Neural cell (in vitro differentiated cells): ENCODE results near the gene BTF3L4. TPM values are rescaled to one million over a fixed set of nuclear protein-coding genes. Genes with fewer than 3 reads are reported as not detected.
"Not testable (repeated sequence)": the region's sequence is repeated elsewhere in the genome, so short reads cannot be mapped to it uniquely, and the experiment has no call there.

Source experiments
- H2AFZ ChIP-seq: fragments of 200-600, 300-800 bp; sonication (generic), shearing (Covaris generic); 2 replicates; pipeline ENCODE4 v1.6.0; 2014; ENCODE audit warnings: low read depth, mild to moderate bottlenecking, antibody characterized with exemption, low read length, moderate library complexity
- H3F3A ChIP-seq: fragments of 200-600 bp; shearing (Covaris generic); 2 replicates; pipeline ENCODE4 v1.6.1; 2016; ENCODE audit warnings: mild to moderate bottlenecking, moderate library complexity, mixed read lengths, antibody characterized with exemption, low read length; ENCODE audit not compliant: insufficient read depth, poor library complexity, severe bottlenecking
- H3K27ac ChIP-seq: fragments of 200-600, 300-800 bp; sonication (generic), shearing (Covaris generic); 2 replicates; pipeline ENCODE4 v1.5.1; 2014; ENCODE audit warnings: mild to moderate bottlenecking, low read length, moderate library complexity
- H3K27me3 ChIP-seq: fragments of 300-800, 200-600 bp; sonication (generic), shearing (Covaris generic); 2 replicates; pipeline ENCODE4 v1.6.0; 2014; ENCODE audit warnings: mild to moderate bottlenecking, low read depth, low read length, moderate library complexity; ENCODE audit not compliant: insufficient read depth
- H3K36me3 ChIP-seq: fragments of 300-800, 200-600 bp; sonication (generic), shearing (Covaris generic); 2 replicates; pipeline ENCODE4 v1.5.1; 2014; ENCODE audit warnings: mild to moderate bottlenecking, antibody characterized with exemption, low read length, moderate library complexity; ENCODE audit not compliant: insufficient read depth
- H3K4me2 ChIP-seq: fragments of 300-800, 200-600 bp; sonication (generic), shearing (Covaris generic); 2 replicates; pipeline ENCODE4 v1.6.0; 2014; ENCODE audit warnings: mild to moderate bottlenecking, low read length
- H3K4me3 ChIP-seq: fragments of 300-800, 200-600 bp; sonication (generic), shearing (Covaris generic); 2 replicates; pipeline ENCODE4 v1.5.1; 2014; ENCODE audit warnings: mild to moderate bottlenecking, low read length, moderate library complexity
- H3K79me2 ChIP-seq: fragments of 200-600 bp; shearing (Covaris generic); replicated peaks from 2 replicates; pipeline ENCODE4 v1.6.0; 2014; ENCODE audit warnings: mild to moderate bottlenecking, low read length, moderate library complexity; ENCODE audit not compliant: insufficient read depth
- H3K9ac ChIP-seq: fragments of 300-800, 200-600 bp; sonication (generic), shearing (Covaris generic); 2 replicates; pipeline ENCODE4 v1.6.1; 2016; ENCODE audit warnings: mild to moderate bottlenecking, low read length, mixed read lengths
- H3K9me2 ChIP-seq: fragments of 200-600 bp; shearing (Covaris generic); 2 replicates; pipeline ENCODE4 v1.6.1; 2016; ENCODE audit warnings: mild to moderate bottlenecking, low read length, mixed read lengths; ENCODE audit not compliant: insufficient read depth
- H3K9me3 ChIP-seq: fragments of 200-600, 300-800 bp; sonication (generic), shearing (Covaris generic); 2 replicates; pipeline ENCODE4 v1.6.1; 2016; ENCODE audit warnings: mild to moderate bottlenecking, mixed run types, low read length, moderate library complexity, mixed read lengths
- H4K20me1 ChIP-seq: fragments of 200-600 bp; shearing (Covaris generic); 2 replicates; pipeline ENCODE4 v1.6.1; 2016; ENCODE audit warnings: mild to moderate bottlenecking, mixed run types; ENCODE audit not compliant: insufficient read depth
- EP300 ChIP-seq: fragments of 450-650 bp; conservative IDR thresholded peaks from 2 replicates; pipeline ENCODE4 v1.6.1; 2014; ENCODE audit warnings: antibody characterized with exemption, mild to moderate bottlenecking, moderate library complexity; ENCODE audit not compliant: poor library complexity, severe bottlenecking
- EZH2 ChIP-seq: fragments of 200-600, 300-800 bp; shearing (Covaris generic), sonication (generic); IDR thresholded peaks from 2 replicates; pipeline ENCODE4 v1.6.1; 2014; ENCODE audit warnings: antibody characterized with exemption, low read length, borderline replicate concordance, mild to moderate bottlenecking; ENCODE audit not compliant: insufficient read depth, poor library complexity, severe bottlenecking
- MXI1 ChIP-seq: fragments of 450-650 bp; conservative IDR thresholded peaks from 2 replicates; pipeline ENCODE4 v1.6.1; 2014; ENCODE audit warnings: antibody characterized with exemption, mild to moderate bottlenecking; ENCODE audit not compliant: poor library complexity, severe bottlenecking
- POLR2AphosphoS5 ChIP-seq: IDR thresholded peaks from 2 replicates; pipeline ENCODE4 v1.6.1; 2012
- RAD21 ChIP-seq: fragments of 450-650 bp; conservative IDR thresholded peaks from 2 replicates; pipeline ENCODE4 v1.6.1; 2014; ENCODE audit warnings: antibody characterized with exemption, mild to moderate bottlenecking, moderate library complexity
- SMC3 ChIP-seq: fragments of 450-650 bp; conservative IDR thresholded peaks from 2 replicates; pipeline ENCODE4 v1.6.1; 2014; ENCODE audit warnings: antibody characterized with exemption, mild to moderate bottlenecking, moderate library complexity; ENCODE audit not compliant: poor library complexity
- TAF1 ChIP-seq: IDR thresholded peaks from 2 replicates; pipeline ENCODE4 v1.6.1; 2012; ENCODE audit warnings: low read depth
- polyA plus RNA-seq: library from polyadenylated mRNA; depleted of rRNA; stranded (reverse); fragments of >200 nt; gene quantifications from 2 replicates; pipeline ENCODE4 v1.2.3, GENCODE V29; 2014
- TF ChIP-seq, protein P1 (sequence below): IDR thresholded peaks from 2 replicates; pipeline ENCODE4 v1.6.1; 2012; ENCODE audit warnings: borderline replicate concordance
- TF ChIP-seq, protein P2 (sequence below): fragments of 450-650 bp; IDR thresholded peaks from 2 replicates; pipeline ENCODE4 v1.5.1; 2014; ENCODE audit warnings: antibody characterized with exemption, mild to moderate bottlenecking, moderate library complexity; ENCODE audit not compliant: poor library complexity, severe bottlenecking

Gene BTF3L4
- polyA plus RNA-seq, 1 donor from 2014 or later: 355 TPM

DNA sequence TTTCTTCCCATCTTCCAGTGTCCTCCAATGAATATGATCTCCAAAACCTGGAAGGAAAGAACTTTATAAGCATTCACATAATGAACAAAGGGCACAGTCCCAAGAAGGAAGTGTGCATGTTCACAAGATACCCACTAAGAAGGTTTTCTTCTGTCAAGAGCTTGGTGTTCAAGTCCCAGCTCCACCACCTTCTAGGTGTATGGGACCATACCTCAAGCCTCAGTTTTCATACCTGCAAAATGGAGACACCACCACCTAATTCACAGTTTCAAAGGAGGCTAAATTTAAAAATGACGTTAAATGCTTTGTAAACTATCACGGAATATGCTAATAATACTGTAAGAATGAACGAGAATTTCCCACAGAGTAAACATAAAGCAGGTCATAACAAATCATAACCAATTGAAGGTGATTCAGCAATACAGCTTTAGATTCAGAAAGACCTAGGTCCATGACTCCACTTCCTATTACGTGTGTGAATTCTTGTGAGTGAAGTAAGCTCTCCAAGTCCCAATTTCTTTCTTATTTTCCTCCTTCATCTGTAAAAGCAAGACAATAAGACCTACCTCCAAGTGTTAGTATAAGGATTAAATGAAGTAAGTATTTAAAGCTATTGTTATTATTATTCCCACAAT lies 14.4 kb upstream of the BTF3L4 start:
- Histone ChIP-seq H3F3A (no peaks in the 10 kb centered on the region), H3K9me2 (no peaks in the 10 kb centered on the region), H3K79me2 (peaks cover 5% of the 10 kb centered on the region), H4K20me1 (no peaks in the 10 kb centered on the region), H3K27me3 (no peaks in the 10 kb centered on the region), H3K9ac (no peak overlapping the region), H3K36me3 (no peaks in the 10 kb centered on the region), H3K27ac (no peak overlapping the region), H3K4me2 (no peak overlapping the region), H2AFZ (no peak overlapping the region), H3K4me3 (no peak overlapping the region), H3K9me3 (no peaks in the 10 kb centered on the region)
- no peak for TF ChIP-seq SMC3

DNA sequence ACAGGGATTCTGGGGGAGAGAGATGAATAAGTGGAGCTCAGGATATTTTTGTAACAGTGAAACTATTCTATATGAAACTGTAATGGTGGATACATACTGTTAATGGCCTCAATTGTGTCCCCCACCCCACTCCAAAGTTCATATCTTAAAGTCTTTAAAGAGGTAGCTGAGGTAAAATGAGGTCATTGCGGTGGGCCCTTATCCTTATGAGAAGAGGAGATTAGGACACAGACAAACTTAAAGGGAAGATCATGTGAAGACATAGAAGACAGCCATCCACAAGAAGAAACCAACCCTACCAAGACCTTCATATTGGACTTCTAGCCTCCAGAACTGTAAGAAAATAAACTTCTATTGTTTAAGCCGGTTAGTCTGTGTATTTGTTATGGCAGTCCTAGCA lies 10.9 kb upstream of the BTF3L4 start:
- Histone ChIP-seq H4K20me1 (no peaks in the 10 kb centered on the region), H3K9me3 (no peaks in the 10 kb centered on the region), H3K27ac (no peak overlapping the region), H3K9me2 (no peaks in the 10 kb centered on the region), H3K36me3 (no peaks in the 10 kb centered on the region), H3K79me2 (peaks cover 18% of the 10 kb centered on the region), H3K27me3 (no peaks in the 10 kb centered on the region), H3K4me2 (no peak overlapping the region), H3F3A (no peaks in the 10 kb centered on the region), H3K9ac (no peak overlapping the region), H2AFZ (no peak overlapping the region), H3K4me3 (no peak overlapping the region)
- TF ChIP-seq, protein P1, sequence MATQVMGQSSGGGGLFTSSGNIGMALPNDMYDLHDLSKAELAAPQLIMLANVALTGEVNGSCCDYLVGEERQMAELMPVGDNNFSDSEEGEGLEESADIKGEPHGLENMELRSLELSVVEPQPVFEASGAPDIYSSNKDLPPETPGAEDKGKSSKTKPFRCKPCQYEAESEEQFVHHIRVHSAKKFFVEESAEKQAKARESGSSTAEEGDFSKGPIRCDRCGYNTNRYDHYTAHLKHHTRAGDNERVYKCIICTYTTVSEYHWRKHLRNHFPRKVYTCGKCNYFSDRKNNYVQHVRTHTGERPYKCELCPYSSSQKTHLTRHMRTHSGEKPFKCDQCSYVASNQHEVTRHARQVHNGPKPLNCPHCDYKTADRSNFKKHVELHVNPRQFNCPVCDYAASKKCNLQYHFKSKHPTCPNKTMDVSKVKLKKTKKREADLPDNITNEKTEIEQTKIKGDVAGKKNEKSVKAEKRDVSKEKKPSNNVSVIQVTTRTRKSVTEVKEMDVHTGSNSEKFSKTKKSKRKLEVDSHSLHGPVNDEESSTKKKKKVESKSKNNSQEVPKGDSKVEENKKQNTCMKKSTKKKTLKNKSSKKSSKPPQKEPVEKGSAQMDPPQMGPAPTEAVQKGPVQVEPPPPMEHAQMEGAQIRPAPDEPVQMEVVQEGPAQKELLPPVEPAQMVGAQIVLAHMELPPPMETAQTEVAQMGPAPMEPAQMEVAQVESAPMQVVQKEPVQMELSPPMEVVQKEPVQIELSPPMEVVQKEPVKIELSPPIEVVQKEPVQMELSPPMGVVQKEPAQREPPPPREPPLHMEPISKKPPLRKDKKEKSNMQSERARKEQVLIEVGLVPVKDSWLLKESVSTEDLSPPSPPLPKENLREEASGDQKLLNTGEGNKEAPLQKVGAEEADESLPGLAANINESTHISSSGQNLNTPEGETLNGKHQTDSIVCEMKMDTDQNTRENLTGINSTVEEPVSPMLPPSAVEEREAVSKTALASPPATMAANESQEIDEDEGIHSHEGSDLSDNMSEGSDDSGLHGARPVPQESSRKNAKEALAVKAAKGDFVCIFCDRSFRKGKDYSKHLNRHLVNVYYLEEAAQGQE: no peak
- TF ChIP-seq POLR2AphosphoS5: no peak
- no peak for TF ChIP-seq SMC3
- no peak for TF ChIP-seq EZH2
- TF ChIP-seq MXI1: no peak
- no peak for TF ChIP-seq RAD21
- TF ChIP-seq TAF1: no peak
- TF ChIP-seq, protein P2, sequence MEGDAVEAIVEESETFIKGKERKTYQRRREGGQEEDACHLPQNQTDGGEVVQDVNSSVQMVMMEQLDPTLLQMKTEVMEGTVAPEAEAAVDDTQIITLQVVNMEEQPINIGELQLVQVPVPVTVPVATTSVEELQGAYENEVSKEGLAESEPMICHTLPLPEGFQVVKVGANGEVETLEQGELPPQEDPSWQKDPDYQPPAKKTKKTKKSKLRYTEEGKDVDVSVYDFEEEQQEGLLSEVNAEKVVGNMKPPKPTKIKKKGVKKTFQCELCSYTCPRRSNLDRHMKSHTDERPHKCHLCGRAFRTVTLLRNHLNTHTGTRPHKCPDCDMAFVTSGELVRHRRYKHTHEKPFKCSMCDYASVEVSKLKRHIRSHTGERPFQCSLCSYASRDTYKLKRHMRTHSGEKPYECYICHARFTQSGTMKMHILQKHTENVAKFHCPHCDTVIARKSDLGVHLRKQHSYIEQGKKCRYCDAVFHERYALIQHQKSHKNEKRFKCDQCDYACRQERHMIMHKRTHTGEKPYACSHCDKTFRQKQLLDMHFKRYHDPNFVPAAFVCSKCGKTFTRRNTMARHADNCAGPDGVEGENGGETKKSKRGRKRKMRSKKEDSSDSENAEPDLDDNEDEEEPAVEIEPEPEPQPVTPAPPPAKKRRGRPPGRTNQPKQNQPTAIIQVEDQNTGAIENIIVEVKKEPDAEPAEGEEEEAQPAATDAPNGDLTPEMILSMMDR: no peak
- TF ChIP-seq EP300: no peak

DNA sequence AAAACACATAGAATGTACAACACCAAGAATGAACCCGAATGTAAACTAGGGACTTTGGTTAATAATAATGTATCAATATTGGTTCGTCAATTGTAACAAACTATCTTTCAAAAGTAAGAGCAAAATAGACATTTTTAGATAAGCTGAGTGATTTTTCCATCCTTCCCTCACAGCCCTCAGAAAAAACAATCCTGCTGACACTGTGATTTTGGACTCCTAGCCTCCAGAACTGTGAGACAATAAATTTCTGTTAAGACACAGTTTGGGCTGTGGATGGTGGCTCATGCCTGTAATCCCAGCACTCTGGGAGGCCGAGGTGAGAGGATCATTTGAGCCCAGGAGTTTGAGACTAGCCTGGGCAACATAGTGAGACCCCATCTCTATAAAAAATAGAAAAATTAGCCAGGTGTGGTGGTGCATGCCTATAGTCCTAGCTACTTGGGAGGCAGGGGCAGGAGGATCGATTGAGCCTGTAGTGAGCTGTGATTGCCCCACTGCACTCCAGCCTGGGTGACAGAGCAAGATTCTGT lies 10.4 kb upstream of the BTF3L4 start:
- H3K27ac ChIP-seq, H3K36me3 ChIP-seq, H2AFZ ChIP-seq, H3K9me2 ChIP-seq, H4K20me1 ChIP-seq, H3K9me3 ChIP-seq, H3K4me2 ChIP-seq, H3K4me3 ChIP-seq, H3K9ac ChIP-seq, H3K27me3 ChIP-seq, H3F3A ChIP-seq: not testable (repeated sequence)
- peaks cover 18% of the 10 kb centered on the region for H3K79me2 ChIP-seq

DNA sequence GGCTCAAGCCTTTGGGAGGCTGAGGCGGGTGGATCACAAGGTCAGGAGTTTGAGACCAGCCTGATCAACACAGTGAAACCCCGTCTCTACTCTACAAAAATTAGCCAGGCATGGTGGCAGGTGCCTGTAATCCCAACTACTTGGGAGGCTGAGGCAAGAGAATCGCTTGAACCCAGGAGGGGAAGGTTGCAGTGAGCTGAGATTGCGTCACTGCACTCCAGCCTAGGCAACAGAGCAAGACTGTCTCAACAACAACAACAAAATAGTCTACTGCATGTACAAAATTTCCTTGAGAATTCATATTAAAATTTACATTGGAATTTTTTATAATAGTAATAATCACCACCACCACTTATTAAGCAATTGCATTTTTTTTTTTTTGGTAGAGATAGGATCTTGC lies 6.8 kb upstream of the BTF3L4 start:
- H3K4me3 ChIP-seq, H3K27me3 ChIP-seq, H3K36me3 ChIP-seq, H3K9me3 ChIP-seq, H3F3A ChIP-seq, H3K4me2 ChIP-seq, H3K9ac ChIP-seq, H3K9me2 ChIP-seq, H2AFZ ChIP-seq, H4K20me1 ChIP-seq, H3K27ac ChIP-seq: not testable (repeated sequence)
- H3K79me2 ChIP-seq: peaks cover 30% of the 10 kb centered on the region
